Endothelial cell of umbilical vein (primary cell): Measurements from ENCODE around the gene SLC35D1.

Source experiments
- CTCF ChIP-seq, 2 donors: IDR thresholded peaks; 1 replicate in 1 of 2; 2 replicates in 1 of 2; pipeline ENCODE4 v1.5.1; 2011; ENCODE audit warnings: low read length in 2 of 2, mild to moderate bottlenecking in 2 of 2, moderate library complexity in 2 of 2, control low read depth in 1 of 2, inconsistent platforms in 1 of 2, low read depth in 1 of 2; ENCODE audit not compliant: insufficient read depth in 1 of 2; ENCODE audit errors: extremely low read depth in 1 of 2
- JUN ChIP-seq: IDR thresholded peaks from 2 replicates; pipeline ENCODE4 v1.6.1; 2011; ENCODE audit warnings: borderline replicate concordance, low read depth; ENCODE audit not compliant: insufficient read length, insufficient read depth
- POLR2A ChIP-seq: IDR thresholded peaks from 2 replicates; pipeline ENCODE4 v1.6.1; 2012; ENCODE audit warnings: low read depth, mild to moderate bottlenecking, control low read depth, low read length
- POLR2AphosphoS5 ChIP-seq: IDR thresholded peaks from 2 replicates; pipeline ENCODE4 v1.6.1; 2012; ENCODE audit warnings: low read depth, mild to moderate bottlenecking, control low read depth, low read length, moderate library complexity; ENCODE audit not compliant: insufficient read depth

- TF ChIP-seq CTCF (IDR thresholded peaks at IDR 0.05; ENCODE audit: extremely low read depth in 1 of 2, insufficient read depth in 1 of 2, low read depth in 1 of 2, low read length in 2 of 2) (no peak), POLR2A (no peak), POLR2AphosphoS5 (no peak), JUN (no peak)
Observed at GRCh38 chr1:67009792-67010191, 44.2 kb downstream of the SLC35D1 start.
